Urothelium cell line (cell line): Measurements from ENCODE around the gene COMMD1.
"Not testable (repeated sequence)": the region's sequence is repeated elsewhere in the genome, so short reads cannot be mapped to it uniquely, and the experiment has no call there.

ENCODE experiments used
- DNase-seq: peaks from one replicate; pipeline ENCODE4 v3.0.0; 2011; ENCODE audit warnings: low spot score, mixed read lengths
- FAIRE-seq: peaks from 2 replicates; lab custom pipeline; 2011; peaks lifted over from hg19 to GRCh38; lab: Jason Lieb, UNC

The COMMD1 gene

GRCh38 chr2:61905372-61906185 lies at the start of gene COMMD1:
Gene COMMD1 (plus strand): TSS chr2:61905674. CDS start chr2:61905679, 5 bp downstream.
- FAIRE-seq (peak; percentile 55), DNase-seq (peak; percentile 87)

DNA sequence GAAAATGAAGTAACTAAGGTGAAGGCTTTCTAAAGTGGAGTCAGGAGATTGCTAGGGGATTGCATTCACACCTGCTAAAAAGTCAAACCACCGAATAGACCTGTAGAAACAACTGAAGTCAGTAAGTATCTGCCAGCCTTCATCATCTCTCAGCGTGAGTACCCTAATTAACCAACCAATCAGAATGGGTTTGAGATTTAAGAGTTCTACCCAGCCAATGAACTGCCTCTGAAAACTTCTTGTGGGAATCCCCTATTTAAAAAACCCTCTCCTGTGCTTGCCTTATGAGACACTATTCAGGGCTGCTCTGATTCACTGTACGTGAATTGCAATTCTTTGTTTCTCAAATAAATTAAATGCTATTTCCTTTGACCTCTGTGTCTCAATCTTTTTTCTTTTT lies 48.2 kb upstream of the COMMD1 start:
- FAIRE-seq (no peak), DNase-seq (no peak)

DNA sequence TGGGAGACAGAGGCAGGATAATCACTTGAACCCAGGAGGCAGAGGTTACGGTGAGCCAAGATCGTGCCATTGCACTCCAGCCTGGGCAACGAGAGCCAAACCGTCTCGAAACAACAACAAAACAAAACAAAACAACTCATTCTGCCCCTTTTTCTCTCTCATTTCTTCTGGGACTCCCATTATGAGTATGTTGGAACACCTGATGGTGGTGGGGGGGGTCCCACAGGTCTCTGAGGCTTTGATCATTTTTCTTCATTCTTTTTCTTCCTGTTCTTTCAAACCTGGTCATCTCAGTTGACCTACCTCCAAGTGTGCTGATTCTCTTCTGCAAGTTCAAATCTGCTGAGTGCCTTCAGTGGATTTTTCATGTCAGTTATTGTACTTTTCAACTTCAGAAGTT lies 43.4 kb upstream of the COMMD1 start:
- no peak for DNase-seq
- FAIRE-seq, result no peak

GRCh38 chr2:61866482-61867089 lies 38.9 kb upstream of the COMMD1 start:
- not testable (repeated sequence) for FAIRE-seq

GRCh38 chr2:61876400-61876799 lies 29.1 kb upstream of the COMMD1 start:
- FAIRE-seq (no peak), DNase-seq (no peak)

More at GRCh38 chr2:61866482-61867089, 38.9 kb upstream of the COMMD1 start:
- not testable (repeated sequence) for DNase-seq

DNA sequence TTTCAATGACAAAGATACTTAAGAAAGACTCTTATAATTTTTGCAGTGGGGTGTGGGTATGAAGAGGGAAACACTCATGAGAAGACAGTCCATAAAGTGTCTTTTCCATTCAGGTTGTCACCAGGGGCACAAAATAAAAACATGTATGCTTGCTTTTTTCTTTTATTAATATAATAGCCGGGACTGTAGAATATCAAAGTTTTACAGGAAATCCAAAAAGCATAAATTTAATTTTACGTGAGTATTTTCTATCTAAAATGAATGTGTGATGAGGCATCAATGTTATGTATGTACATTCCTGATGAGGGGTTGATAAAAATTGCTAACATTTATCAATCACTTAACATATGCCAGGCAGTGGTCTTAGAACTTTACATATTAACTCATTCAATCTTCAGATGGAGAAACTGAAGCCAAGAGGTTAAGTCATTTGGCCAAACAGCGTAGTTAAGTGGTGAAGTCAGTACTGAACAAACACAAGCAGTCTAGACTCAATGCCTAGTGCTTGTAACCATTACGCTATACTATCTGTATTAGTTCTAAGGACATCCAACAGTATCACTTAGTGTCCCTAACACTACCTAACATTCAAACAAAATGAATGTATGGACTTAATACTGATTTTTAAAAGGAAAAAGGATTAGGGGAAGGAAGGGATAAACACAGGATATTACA lies 27.8 kb upstream of the COMMD1 start:
- no peak for FAIRE-seq

GRCh38 chr2:61878761-61879160 lies 26.7 kb upstream of the COMMD1 start:
- no peak for DNase-seq
- no peak for FAIRE-seq

More for the DNA sequence above, 27.8 kb upstream of the COMMD1 start:
- no peak for DNase-seq

GRCh38 chr2:61879351-61879750 lies 26.1 kb upstream of the COMMD1 start:
- FAIRE-seq, DNase-seq: not testable (repeated sequence)

GRCh38 chr2:61882850-61883249 lies 22.6 kb upstream of the COMMD1 start:
- FAIRE-seq (no peak), DNase-seq (no peak)

- DNase-seq (no peak), FAIRE-seq (no peak)
Measured at GRCh38 chr2:61885896-61886603, 19.4 kb upstream of the COMMD1 start.

DNA sequence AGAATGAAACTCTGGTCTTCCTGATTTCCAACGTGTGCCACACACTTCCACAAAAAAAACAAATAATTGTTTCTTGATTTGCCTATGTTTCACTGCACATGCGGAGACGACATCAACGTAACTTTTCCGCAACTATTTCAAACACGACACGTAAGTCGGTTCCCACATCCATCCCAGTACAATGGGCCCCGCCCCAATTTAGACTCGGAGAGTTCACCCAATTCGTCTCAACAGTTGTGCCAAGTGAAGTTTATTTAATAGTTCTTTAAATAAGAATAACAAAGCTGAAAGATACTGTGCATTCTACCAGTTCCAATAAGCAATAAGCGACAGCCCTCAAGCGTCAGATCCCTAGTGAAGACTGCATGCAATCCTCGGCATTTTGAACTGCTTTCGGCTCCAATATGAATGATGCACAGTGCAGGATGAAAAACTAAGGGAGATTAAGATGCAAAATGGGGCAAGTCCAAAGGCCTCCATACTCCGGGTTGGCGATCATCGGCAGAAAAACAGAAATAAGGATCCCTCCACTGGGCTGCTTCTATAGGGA lies 17.7 kb upstream of the COMMD1 start:
- peak; percentile 20 for DNase-seq
- FAIRE-seq, result no peak

GRCh38 chr2:61888267-61889055 lies 17.0 kb upstream of the COMMD1 start, which contains the start of gene CCT4:
Gene CCT4 (minus strand): TSS chr2:61888656. CDS start chr2:61888507, 149 bp downstream.
- FAIRE-seq (peak; percentile 69), DNase-seq (peak; percentile 87)

GRCh38 chr2:61898810-61899209 lies 6.7 kb upstream of the COMMD1 start:
- DNase-seq, result peak; percentile 36
- no peak for FAIRE-seq

- DNase-seq (no peak), FAIRE-seq (no peak)
Measured at GRCh38 chr2:61900281-61900680, 5.2 kb upstream of the COMMD1 start.

DNA sequence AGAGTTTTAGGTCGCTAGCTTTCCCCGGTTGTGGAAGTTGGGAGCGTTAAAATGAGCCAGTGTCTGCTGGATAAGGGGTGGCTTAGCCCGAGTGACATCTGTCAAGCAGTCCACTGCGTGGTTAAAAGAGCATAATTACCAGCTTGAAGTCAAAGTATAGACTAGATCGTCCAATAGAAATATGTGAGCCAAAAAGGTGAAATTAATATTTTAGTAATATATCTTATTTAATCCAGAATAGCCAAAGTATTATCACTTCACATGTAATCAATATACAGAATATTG lies 654 bp downstream of the COMMD1 start:
- DNase-seq (no peak), FAIRE-seq (no peak)

DNA sequence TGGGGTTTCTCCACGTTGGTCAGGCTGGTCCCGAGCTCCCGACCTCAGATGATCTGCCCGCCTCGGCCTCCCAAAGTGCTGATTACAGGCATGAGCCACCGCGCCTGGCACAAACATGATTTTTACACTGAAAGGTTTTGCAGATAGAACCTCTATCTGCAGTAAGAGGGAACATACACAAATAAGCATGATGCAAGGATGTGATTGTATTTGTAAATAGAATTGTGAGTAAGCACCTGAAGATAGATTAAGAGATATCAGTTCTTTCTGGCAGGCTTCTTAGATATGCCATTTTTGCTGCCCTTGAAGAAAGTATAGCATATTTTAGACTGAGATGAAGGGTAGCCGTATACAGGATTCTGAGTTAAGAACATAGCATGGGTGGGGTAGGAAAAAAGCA lies 3.6 kb downstream of the COMMD1 start:
- FAIRE-seq, result no peak
- DNase-seq, result no peak

GRCh38 chr2:61910603-61911002 lies 5.1 kb downstream of the COMMD1 start:
- DNase-seq (no peak), FAIRE-seq (no peak)

- DNase-seq, result no peak
- no peak for FAIRE-seq
Measured at GRCh38 chr2:61911510-61911909, 6.0 kb downstream of the COMMD1 start.

GRCh38 chr2:61914794-61915193 lies 9.3 kb downstream of the COMMD1 start:
- not testable (repeated sequence) for DNase-seq, FAIRE-seq

DNA sequence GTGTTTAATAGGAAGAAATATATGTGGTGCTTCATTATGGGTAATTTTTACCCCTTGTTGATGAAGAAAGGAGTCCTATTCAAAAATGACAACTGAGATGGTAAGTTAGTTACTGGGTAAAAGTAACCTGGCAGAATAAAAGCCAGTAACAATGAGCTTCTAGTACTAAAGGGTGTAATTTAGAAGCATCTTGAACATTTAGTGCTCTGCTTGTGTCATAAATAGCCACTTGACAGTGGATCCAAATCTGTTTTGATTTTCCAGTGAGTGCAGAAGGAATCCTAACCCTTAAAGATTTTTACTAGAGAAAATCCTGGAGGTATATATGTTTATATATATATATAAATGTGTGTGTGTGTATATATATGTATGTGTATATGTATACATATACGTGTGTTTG lies 15.1 kb downstream of the COMMD1 start:
- no peak for FAIRE-seq
- no peak for DNase-seq
